Thyroid gland (tissue), 4 donors: ENCODE results near the gene GREB1L. TPM values are rescaled to one million over a fixed set of nuclear protein-coding genes. Genes with fewer than 3 reads are reported as not detected.

Experiments used
- DNase-seq, 2 donors: peaks; one replicate each; pipeline ENCODE4 v3.0.0-alpha.2; 2019
- H3K27ac ChIP-seq, 3 donors: fragments of 200-600 bp; sonication (generic); 1 replicate in 2 of 3; 2 replicates in 1 of 3; pipeline ENCODE4 v1.5.1; 2016 to 2019; ENCODE audit warnings: mild to moderate bottlenecking in 1 of 3, moderate library complexity in 1 of 3
- H3K27me3 ChIP-seq: fragments of 200-600 bp; sonication (generic); one replicate; pipeline ENCODE4 v1.5.1; 2019
- H3K36me3 ChIP-seq, 2 donors: fragments of 200-600 bp; sonication (generic); one replicate each; pipeline ENCODE4 v1.5.1; 2016 to 2019
- H3K4me1 ChIP-seq, 2 donors: fragments of 200-600 bp; sonication (generic); one replicate each; pipeline ENCODE4 v1.5.1; 2017 to 2019
- H3K4me3 ChIP-seq, 3 donors: fragments of 200-600 bp; sonication (generic); replicated peaks in 1 of 3; 1 replicate in 2 of 3; 2 replicates in 1 of 3; pipeline ENCODE4 v1.5.1; 2016; ENCODE audit warnings: mild to moderate bottlenecking in 1 of 3
- H3K9me3 ChIP-seq: fragments of 200-600 bp; sonication (generic); one replicate; pipeline ENCODE4 v1.5.1; 2017
- POLR2A ChIP-seq, 2 donors: fragments of 450-650 bp; IDR thresholded peaks; one replicate each; pipeline ENCODE4 v1.6.1; 2017; ENCODE audit warnings: antibody characterized with exemption in 2 of 2, mild to moderate bottlenecking in 2 of 2, moderate library complexity in 1 of 2
- WGBS, 2 donors: methylation state at CpG; one replicate each; pipeline ENCODE4 v1.1.5; 2017; 5-methylcytosine and 5-hydroxymethylcytosine counted together
- intact Hi-C: fragments of 100-400 bp; cut with DNase I; formaldehyde crosslinking; loops from one replicate; pipeline ENCODE4 v1.15.1; 2023
- total RNA-seq, 4 donors: library from RNA; depleted of rRNA; stranded (reverse); fragments of >200 nt; gene quantifications; one replicate each; pipeline ENCODE4 v1.2.3, GENCODE V29; 2016
- TF ChIP-seq, protein P1 (sequence below), 6 experiments: fragments of 200-600 bp in 3 of 6; fragments of 450-650 bp in 3 of 6; sonication (generic) in 3 of 6; IDR thresholded peaks; one replicate each; pipeline ENCODE4 v1.5.1; 2016 to 2019; ENCODE audit warnings: antibody characterized with exemption in 6 of 6, mild to moderate bottlenecking in 2 of 6, inconsistent platforms in 1 of 6, moderate library complexity in 1 of 6

Gene GREB1L
- total RNA-seq, 4 donors from 2014 or later: 25.0 to 43.5 (median 31.8) TPM

DNA sequence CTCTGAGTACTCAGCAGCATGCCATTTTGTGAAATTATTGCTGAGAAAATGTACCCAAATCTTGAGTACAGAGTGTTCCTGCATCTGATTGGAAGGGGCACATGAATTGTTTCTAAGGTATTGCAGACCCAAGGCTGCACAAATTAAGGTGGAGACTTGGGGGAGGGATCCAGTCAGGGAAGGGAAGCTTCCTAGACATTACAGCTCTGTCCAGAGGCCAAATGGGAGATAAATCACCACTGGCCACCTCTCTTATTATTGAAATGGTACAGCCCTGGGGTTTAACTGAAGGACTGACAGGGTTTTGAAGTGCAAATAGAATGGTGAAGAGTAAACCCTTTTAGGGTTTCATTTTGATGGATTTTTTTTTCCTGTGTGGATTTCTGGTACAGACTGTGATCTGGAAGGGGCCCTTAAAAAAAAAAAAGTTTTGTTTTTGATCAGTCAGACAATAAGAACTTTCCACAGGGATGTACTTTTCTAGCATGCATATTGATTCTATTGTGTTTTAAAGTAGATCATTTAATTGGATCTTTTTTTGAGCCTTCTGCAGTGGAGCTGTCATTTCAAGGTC, 119.4 kb downstream of the GREB1L start:
- H3K27ac ChIP-seq: peak overlapping the region; percentile 19 to 41 (median 20)
- no peaks in the 10 kb centered on the region for H3K36me3 ChIP-seq
- no peaks in the 10 kb centered on the region for H3K27me3 ChIP-seq
- DNase-seq: peak in 1 of 2 donors; percentile 9
- H3K4me3 ChIP-seq: no peak overlapping the region
- intact Hi-C loops: no loop called here
- no peaks in the 10 kb centered on the region for H3K9me3 ChIP-seq
- peaks cover 8 to 22% of the 10 kb centered on the region in 2 donors for H3K4me1 ChIP-seq
- TF ChIP-seq, protein P1, sequence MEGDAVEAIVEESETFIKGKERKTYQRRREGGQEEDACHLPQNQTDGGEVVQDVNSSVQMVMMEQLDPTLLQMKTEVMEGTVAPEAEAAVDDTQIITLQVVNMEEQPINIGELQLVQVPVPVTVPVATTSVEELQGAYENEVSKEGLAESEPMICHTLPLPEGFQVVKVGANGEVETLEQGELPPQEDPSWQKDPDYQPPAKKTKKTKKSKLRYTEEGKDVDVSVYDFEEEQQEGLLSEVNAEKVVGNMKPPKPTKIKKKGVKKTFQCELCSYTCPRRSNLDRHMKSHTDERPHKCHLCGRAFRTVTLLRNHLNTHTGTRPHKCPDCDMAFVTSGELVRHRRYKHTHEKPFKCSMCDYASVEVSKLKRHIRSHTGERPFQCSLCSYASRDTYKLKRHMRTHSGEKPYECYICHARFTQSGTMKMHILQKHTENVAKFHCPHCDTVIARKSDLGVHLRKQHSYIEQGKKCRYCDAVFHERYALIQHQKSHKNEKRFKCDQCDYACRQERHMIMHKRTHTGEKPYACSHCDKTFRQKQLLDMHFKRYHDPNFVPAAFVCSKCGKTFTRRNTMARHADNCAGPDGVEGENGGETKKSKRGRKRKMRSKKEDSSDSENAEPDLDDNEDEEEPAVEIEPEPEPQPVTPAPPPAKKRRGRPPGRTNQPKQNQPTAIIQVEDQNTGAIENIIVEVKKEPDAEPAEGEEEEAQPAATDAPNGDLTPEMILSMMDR (IDR thresholded peaks at IDR 0.05): no peak
- TF ChIP-seq POLR2A (IDR thresholded peaks at IDR 0.05): peak in 1 of 2 donors; percentile 20

DNA sequence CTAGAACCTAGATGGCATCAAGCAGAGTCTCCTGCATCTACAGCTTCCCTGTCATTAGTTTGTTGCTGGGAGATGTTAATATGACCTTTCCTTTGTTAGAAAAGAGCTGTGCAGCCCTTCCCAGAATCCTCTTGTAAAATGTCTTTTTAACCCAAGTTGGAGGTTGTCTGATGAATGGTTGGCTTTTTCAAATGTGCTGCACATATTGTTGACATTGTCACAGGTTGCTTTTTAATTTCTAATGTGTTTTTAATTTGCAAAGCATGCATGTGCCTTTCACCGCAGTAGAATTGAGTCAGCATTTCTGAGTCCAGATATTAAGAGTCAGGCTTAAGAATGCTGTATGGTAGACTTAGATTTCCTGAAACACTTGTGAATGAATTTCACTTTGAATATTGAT, 120.8 kb downstream of the GREB1L start:
- 50 to 58% methylated on average over 1 of the region's 1 CpG for WGBS, 2 donors
- TF ChIP-seq POLR2A (IDR thresholded peaks at IDR 0.05): no peak
- TF ChIP-seq, protein P1 (IDR thresholded peaks at IDR 0.05): no peak
- intact Hi-C loops: no loop called here

GRCh38 chr18:21363348-21363747, 121.3 kb downstream of the GREB1L start:
- Histone ChIP-seq H3K4me1 (peaks cover 13 to 25% of the 10 kb centered on the region in 2 donors), H3K4me3 (no peak overlapping the region), H3K36me3 (no peaks in the 10 kb centered on the region), H3K9me3 (no peaks in the 10 kb centered on the region), H3K27me3 (no peaks in the 10 kb centered on the region), H3K27ac (no peak overlapping the region)
- no peak for TF ChIP-seq POLR2A (IDR thresholded peaks at IDR 0.05)
- TF ChIP-seq, protein P1 (IDR thresholded peaks at IDR 0.05): no peak
- DNase-seq: no peak
- WGBS, 2 donors: 3 to 10% methylated on average over 1 of the region's 1 CpG
- intact Hi-C loops: no loop called here

More for the DNA sequence above, 120.8 kb downstream of the GREB1L start:
- no peak overlapping the region for H3K27ac ChIP-seq
- H3K9me3 ChIP-seq: no peaks in the 10 kb centered on the region
- no peak overlapping the region for H3K4me3 ChIP-seq
- no peak for DNase-seq
- H3K27me3 ChIP-seq: no peaks in the 10 kb centered on the region
- no peaks in the 10 kb centered on the region for H3K36me3 ChIP-seq
- peaks cover 8 to 22% of the 10 kb centered on the region in 2 donors for H3K4me1 ChIP-seq

- intact Hi-C loops: no loop called here
- TF ChIP-seq, protein P1 (IDR thresholded peaks at IDR 0.05): no peak
- no peak for TF ChIP-seq POLR2A (IDR thresholded peaks at IDR 0.05)
- peaks cover 20 to 31% of the 10 kb centered on the region in 2 donors for H3K4me1 ChIP-seq
- WGBS, 2 donors: 59 to 66% methylated on average over 2 of the region's 2 CpGs
- no peaks in the 10 kb centered on the region for H3K36me3 ChIP-seq
- no peaks in the 10 kb centered on the region for H3K9me3 ChIP-seq
- H3K27ac ChIP-seq: no peak overlapping the region
- no peak overlapping the region for H3K4me3 ChIP-seq
- H3K27me3 ChIP-seq: no peaks in the 10 kb centered on the region
- DNase-seq: no peak
These were observed 122.4 kb downstream of the GREB1L start for GRCh38 chr18:21364471-21364870.

DNA sequence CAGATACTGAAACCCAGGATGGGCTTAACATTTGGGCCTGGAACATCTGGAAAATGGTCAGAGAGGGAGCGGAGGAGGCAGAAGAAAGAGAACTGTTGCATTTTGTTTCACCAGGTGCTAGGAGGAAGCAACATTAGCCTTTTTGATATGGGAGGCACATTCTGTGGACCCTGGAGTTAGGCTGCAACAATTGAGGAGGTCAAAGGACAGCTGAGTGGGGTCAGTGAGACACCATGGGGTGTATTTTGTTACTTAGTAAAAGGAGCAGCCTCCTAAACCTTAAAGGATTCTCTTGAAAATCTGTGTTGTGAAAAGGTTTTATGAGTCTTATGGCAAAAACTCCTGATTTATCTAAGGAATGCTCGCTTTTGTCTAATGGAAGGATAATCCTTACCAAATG, 124.9 kb downstream of the GREB1L start:
- Histone ChIP-seq H3K36me3 (no peaks in the 10 kb centered on the region), H3K4me1 (peaks cover 16 to 34% of the 10 kb centered on the region in 2 donors), H3K27me3 (no peaks in the 10 kb centered on the region), H3K27ac (no peak overlapping the region), H3K4me3 (no peak overlapping the region), H3K9me3 (no peaks in the 10 kb centered on the region)
- intact Hi-C loops: no loop called here
- 91 to 92% methylated on average over 2 of the region's 2 CpGs for WGBS, 2 donors
- TF ChIP-seq POLR2A (IDR thresholded peaks at IDR 0.05): no peak
- TF ChIP-seq, protein P1 (IDR thresholded peaks at IDR 0.05): no peak
- no peak for DNase-seq
